GM12801 (cell line): ENCODE results near the gene SPTBN4.

Source experiments
- CTCF ChIP-seq: IDR thresholded peaks from one replicate; pipeline ENCODE4 v1.5.1; 2011; ENCODE audit warnings: control low read depth; ENCODE audit not compliant: insufficient read length; ENCODE audit errors: extremely low read depth

The SPTBN4 gene

GRCh38 chr19:40457048-40457447, 9.8 kb upstream of the SPTBN4 start:
- TF ChIP-seq CTCF, result no peak

DNA sequence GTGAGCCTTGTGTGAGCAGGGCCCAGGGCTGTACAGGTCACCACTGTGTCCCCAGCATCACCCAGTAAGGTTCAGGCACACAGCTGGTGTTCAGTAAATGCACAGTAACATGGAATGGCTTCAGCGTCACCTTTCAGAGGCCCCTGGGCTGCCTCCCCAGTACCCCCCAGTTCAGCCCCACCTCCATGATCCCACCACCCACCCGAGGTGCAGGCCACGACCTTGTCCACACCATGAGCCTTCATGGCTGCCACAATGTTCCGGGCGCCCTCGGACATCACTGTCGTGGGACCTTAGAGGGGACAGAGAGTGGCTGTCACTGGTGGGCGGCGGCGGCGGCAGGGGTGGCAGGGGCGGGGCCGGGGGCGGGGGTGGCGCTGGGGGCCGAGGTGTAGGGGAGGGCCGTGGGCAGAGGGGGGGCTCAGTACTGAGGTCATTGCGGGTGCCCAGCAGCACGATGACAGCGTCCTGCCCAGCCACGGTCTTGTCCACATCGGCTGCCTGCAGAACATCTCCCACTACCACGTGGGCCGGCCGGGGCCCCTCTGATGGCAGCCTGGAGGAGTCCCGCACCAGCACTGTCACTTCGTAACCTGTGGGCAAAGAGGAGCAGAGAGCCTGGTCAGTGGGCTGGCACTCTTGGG, 8.7 kb upstream of the SPTBN4 start:
- no peak for TF ChIP-seq CTCF

- TF ChIP-seq CTCF, result no peak
These were observed 8.2 kb upstream of the SPTBN4 start for GRCh38 chr19:40458597-40458974.

- no peak for TF ChIP-seq CTCF
These were observed 6.6 kb upstream of the SPTBN4 start for GRCh38 chr19:40460185-40460584.

GRCh38 chr19:40461669-40462221, 5.1 kb upstream of the SPTBN4 start:
- TF ChIP-seq CTCF, result no peak

DNA sequence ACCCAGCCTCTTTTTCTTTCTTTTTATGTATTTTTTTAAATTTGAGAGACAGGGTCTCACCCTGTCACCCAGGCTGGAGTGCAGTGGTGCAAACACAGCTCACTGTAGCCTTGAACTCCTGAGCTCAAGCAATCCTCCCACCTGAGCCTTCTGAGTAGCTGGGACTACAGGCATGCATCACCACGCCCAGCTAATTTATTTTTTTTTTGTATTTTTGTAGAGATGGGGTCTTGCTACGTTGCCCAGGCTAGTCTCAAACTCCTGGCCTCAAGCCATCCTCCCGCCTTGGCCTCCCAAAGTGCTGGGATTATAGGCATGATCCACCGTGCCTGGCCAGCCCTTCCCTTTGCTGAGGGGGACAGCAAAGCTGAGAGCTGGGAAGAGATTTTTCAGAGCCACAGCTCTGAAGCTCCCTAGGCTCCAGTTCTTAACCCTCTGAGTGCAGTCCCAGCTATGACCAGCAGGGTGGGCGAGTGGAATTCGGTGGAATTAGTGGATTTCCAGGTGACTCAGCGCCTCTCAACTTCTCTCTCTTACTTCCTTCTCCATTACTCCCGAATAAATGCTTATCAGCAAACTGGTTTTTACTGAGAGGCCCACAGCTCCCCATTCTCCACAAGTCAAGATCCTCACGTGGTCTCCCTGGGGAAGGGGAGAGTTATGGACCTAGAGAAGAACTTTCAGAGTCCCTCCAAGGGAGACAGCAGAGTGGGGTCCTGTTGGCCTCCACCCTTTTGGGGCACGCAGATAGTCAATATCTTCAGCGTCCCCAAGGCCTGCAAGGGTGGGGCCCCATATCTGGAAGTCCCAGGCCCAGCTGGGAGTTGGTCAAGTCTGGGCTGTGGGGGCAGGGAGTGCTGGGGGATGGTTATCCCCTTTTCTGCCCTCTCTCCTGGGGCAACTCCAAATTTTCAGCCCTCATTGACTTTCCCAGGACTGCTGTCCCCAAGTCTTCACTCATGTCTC, 2.5 kb upstream of the SPTBN4 start:
- no peak for TF ChIP-seq CTCF

DNA sequence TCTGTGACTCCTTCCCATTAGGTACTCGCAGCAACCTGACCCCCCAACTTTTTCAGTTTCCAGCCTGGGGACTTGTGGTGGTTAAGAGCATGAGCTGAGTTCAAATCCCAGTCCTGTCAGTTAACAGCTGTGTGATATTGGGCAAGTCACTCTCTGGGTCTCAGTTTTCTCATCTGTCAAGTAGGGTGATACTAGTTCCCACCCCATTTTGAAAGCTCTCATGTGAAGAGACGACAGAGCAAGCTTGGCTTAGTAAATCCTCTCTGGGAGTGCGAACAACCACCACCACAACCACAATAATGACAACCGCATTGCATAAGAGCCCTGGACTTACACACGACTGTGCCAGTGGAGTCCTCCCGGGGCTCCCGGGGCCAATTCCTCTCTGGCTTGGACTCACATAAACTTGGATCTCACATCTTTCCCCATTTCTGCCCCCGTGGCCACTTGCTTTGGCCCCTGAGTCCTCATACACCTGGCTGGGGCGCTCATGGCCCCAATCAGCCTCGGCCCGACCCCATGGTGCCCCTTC, 1.7 kb upstream of the SPTBN4 start:
- TF ChIP-seq CTCF, result no peak
